ENCODE data around the gene SUV39H1.
"Not testable (repeated sequence)": the region's sequence is repeated elsewhere in the genome, so short reads cannot be mapped to it uniquely, and the experiment has no call there.

Gene SUV39H1

DNA sequence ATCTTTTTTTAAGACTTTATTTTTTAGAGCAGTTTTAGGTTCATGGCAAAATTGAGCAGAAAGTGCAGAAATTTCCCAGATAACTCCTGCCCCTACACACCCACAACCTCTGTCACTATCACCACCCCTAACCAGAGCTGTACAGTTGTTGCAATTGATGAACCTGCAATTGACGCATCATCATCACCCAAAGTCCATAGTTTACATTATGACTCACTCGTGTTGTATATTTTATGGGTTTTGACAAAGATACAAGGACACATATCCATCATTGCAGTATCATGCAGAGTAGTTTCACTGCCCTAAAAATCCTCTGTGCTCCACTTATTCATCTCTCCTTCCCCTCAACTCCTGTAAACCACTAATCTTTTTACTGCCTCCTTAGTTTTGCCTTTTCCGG, 47.4 kb upstream of the SUV39H1 start:
- no peaks in the 10 kb centered on the region for H3K4me1 ChIP-seq (ENCODE audit: control insufficient read depth, insufficient read depth, low read length)
- no peak overlapping the region for H3K4me3 ChIP-seq (ENCODE audit: low read depth, low read length)
- H3K27ac ChIP-seq (ENCODE audit: extremely low read depth, low read depth, low read length): no peak overlapping the region
- POLR2A ChIA-PET: no interaction called here
- CTCF ChIA-PET: interaction anchor here (0.5 to 1.8 kb wide), 3 partner anchors 46 to 354 kb away, joined by 3 to 5 read pairs (median 4); no protein-coding TSS in a partner anchor
- TF ChIP-seq ZSCAN30 (tag by site-specific recombination; IDR thresholded peaks at IDR 0.05): no peak
- TF ChIP-seq, protein P1, sequence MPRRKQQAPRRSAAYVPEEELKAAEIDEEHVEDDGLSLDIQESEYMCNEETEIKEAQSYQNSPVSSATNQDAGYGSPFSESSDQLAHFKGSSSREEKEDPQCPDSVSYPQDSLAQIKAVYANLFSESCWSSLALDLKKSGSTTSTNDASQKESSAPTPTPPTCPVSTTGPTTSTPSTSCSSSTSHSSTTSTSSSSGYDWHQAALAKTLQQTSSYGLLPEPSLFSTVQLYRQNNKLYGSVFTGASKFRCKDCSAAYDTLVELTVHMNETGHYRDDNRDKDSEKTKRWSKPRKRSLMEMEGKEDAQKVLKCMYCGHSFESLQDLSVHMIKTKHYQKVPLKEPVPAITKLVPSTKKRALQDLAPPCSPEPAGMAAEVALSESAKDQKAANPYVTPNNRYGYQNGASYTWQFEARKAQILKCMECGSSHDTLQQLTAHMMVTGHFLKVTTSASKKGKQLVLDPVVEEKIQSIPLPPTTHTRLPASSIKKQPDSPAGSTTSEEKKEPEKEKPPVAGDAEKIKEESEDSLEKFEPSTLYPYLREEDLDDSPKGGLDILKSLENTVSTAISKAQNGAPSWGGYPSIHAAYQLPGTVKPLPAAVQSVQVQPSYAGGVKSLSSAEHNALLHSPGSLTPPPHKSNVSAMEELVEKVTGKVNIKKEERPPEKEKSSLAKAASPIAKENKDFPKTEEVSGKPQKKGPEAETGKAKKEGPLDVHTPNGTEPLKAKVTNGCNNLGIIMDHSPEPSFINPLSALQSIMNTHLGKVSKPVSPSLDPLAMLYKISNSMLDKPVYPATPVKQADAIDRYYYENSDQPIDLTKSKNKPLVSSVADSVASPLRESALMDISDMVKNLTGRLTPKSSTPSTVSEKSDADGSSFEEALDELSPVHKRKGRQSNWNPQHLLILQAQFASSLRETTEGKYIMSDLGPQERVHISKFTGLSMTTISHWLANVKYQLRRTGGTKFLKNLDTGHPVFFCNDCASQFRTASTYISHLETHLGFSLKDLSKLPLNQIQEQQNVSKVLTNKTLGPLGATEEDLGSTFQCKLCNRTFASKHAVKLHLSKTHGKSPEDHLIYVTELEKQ (tag by site-specific recombination; IDR thresholded peaks at IDR 0.05; ENCODE audit: borderline replicate concordance): 0 out of 2 replicates have a peak, but pooled peaks have one; percentile 25
- TF ChIP-seq ZNF274 (IDR thresholded peaks at IDR 0.05; ENCODE audit: low read length): no peak
- no peak for TF ChIP-seq ZNF274 (tag by site-specific recombination; IDR thresholded peaks at IDR 0.05; ENCODE audit: borderline replicate concordance)
- 0 out of 2 replicates have a peak, but pooled peaks have one; percentile 27 for TF ChIP-seq FEZF1 (tag by site-specific recombination; IDR thresholded peaks at IDR 0.05)
- TF ChIP-seq ZNF629 (tag by site-specific recombination; IDR thresholded peaks at IDR 0.05): peak; percentile 52
- TF ChIP-seq ZNF423 (tag by site-specific recombination; IDR thresholded peaks at IDR 0.05): no peak
- TF ChIP-seq ZNF600 (tag by site-specific recombination; IDR thresholded peaks at IDR 0.05): peak; percentile 74; the same call in 1 of the 2 replicates
- TF ChIP-seq ZNF830 (tag by site-specific recombination; IDR thresholded peaks at IDR 0.05; ENCODE audit: low read depth): no peak
- TF ChIP-seq ZNF843 (tag by site-specific recombination; IDR thresholded peaks at IDR 0.05): no peak
- TF ChIP-seq ZNF792 (tag by site-specific recombination; IDR thresholded peaks at IDR 0.05): no peak
- peak; percentile 36; the same call in 1 of the 2 replicates for TF ChIP-seq SP7 (tag by site-specific recombination; IDR thresholded peaks at IDR 0.05)
- TF ChIP-seq MEIS1 (CRISPR knock-in tag; IDR thresholded peaks at IDR 0.05; ENCODE audit: borderline replicate concordance): no peak
- TF ChIP-seq ZEB2 (tag by site-specific recombination; IDR thresholded peaks at IDR 0.05): 0 out of 2 replicates have a peak, but pooled peaks have one; percentile 25
- no peaks in the 10 kb centered on the region for H3K36me3 ChIP-seq (ENCODE audit: control insufficient read depth in 2 of 2, insufficient read depth in 1 of 2, low read length in 2 of 2)
- no peaks in the 10 kb centered on the region for H3K9me3 ChIP-seq (ENCODE audit: control insufficient read depth, insufficient read depth, low read depth, low read length)

DNA sequence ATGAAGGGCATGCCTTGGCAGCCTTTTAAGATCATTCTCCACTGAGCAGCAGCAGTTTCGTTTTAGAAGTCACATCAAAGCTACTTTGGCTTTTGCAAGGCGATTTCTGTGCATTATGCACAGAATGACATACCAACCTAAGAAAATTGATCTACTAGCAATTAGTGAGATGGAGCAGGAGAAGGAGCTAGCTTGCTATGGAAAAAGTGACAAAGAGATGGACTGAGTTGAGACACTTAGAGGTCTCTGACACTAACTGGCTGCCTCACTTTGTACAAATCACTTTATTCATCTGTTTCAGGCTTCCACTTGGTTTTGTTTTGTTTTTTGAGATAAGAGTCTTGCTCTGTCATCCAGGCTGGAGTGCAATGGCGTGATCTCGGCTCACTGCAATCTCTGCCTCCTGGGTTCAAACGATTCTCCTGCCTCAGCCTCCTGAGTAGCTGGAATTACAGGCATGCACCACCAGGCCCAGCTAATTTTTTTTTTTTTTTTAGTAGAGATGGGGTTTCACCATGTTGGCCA, 44.4 kb upstream of the SUV39H1 start:
- H3K9me3 ChIP-seq (ENCODE audit: control insufficient read depth, insufficient read depth, low read depth, low read length); POLR2A ChIA-PET; H3K4me3 ChIP-seq (ENCODE audit: low read depth, low read length); H3K4me1 ChIP-seq (ENCODE audit: control insufficient read depth, insufficient read depth, low read length); H3K27ac ChIP-seq (ENCODE audit: extremely low read depth, low read depth, low read length); H3K36me3 ChIP-seq (ENCODE audit: control insufficient read depth in 2 of 2, insufficient read depth in 1 of 2, low read length in 2 of 2): not testable (repeated sequence)
- CTCF ChIA-PET: interaction anchor here (0.7 kb wide), 1 partner anchor 238 kb away, joined by 6 read pairs; no protein-coding TSS in a partner anchor

DNA sequence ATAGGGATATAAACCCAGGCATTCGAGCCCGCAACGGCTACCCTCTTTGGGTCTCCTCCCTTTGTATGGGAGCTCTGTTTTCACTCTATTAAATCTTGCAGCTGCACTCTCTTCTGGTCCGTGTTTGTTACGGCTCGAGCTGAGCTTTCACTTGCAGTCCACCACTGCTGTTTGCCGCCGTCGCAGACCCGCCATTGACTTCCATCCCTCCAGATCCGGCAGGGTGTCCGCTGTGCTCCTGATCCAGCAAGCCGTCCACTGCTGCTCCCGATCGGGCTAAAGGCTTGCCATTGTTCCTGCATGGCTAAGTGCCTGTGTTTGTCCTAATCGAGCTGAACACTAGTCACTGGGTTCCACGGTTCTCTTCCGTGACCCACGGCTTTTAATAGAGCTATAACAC, 41.8 kb upstream of the SUV39H1 start:
- POLR2A ChIA-PET: interaction anchor here (0.6 kb wide), 1 partner anchor 573 kb away, joined by 4 read pairs; no protein-coding TSS in a partner anchor
- not testable (repeated sequence) for H3K36me3 ChIP-seq (ENCODE audit: control insufficient read depth in 2 of 2, insufficient read depth in 1 of 2, low read length in 2 of 2); H3K4me1 ChIP-seq (ENCODE audit: control insufficient read depth, insufficient read depth, low read length); H3K9me3 ChIP-seq (ENCODE audit: control insufficient read depth, insufficient read depth, low read depth, low read length); H3K4me3 ChIP-seq (ENCODE audit: low read depth, low read length); H3K27ac ChIP-seq (ENCODE audit: extremely low read depth, low read depth, low read length)
- CTCF ChIA-PET: interaction anchor here (0.6 to 1.3 kb wide), 2 partner anchors 59 to 213 kb away, joined by 3 read pairs; no protein-coding TSS in a partner anchor

DNA sequence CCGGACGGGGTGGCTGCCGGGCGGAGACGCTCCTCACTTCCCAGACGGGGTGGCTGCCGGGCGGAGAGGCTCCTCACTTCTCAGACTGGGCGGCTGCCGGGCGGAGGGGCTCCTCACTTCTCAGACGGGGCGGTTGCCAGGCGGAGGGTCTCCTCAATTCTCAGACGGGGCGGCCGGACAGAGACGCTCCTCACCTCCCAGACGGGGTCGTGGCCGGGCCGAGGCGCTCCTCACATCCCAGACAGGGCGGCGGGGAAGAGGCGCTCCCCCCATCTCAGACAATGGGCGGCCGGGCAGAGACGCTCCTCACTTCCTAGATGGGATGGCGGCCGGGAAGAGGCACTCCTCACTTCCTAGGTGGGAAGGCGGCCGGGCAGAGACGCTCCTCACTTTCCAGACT, 36.8 kb upstream of the SUV39H1 start:
- H3K9me3 ChIP-seq (ENCODE audit: control insufficient read depth, insufficient read depth, low read depth, low read length); CTCF ChIA-PET; H3K36me3 ChIP-seq (ENCODE audit: control insufficient read depth in 2 of 2, insufficient read depth in 1 of 2, low read length in 2 of 2); H3K27ac ChIP-seq (ENCODE audit: extremely low read depth, low read depth, low read length); H3K4me3 ChIP-seq (ENCODE audit: low read depth, low read length); POLR2A ChIA-PET; H3K4me1 ChIP-seq (ENCODE audit: control insufficient read depth, insufficient read depth, low read length): not testable (repeated sequence)
